Naive thymus-derived CD4-positive, alpha-beta T cell (primary cell): ENCODE measurements around the gene TRIM17. TPM values are rescaled to one million over a fixed set of nuclear protein-coding genes. Genes with fewer than 3 reads are reported as not detected.

Experiments used
- ATAC-seq: fragments of 150-1000 bp; cut with Tn5 transposase; 2 replicates; pipeline ENCODE4 v1.10.0; 2021; ENCODE audit warnings: mild to moderate bottlenecking, moderate library complexity
- CTCF ChIA-PET: fragments of 350-600 bp; sonication (Branson Sonifier 250); formaldehyde crosslinking; loops from one replicate; lab custom pipeline; 2021; ENCODE audit warnings: antibody characterized with exemption; lab: Charles Lee
- POLR2A ChIA-PET: fragments of 350-600 bp; sonication (Branson Sonifier 250); formaldehyde crosslinking; loops from one replicate; lab custom pipeline; 2021; ENCODE audit warnings: antibody characterized with exemption, inconsistent platforms; lab: Charles Lee
- DNase-seq, 9 donors: peaks; one replicate each; pipeline versions ENCODE4 v3.0.0 to v3.0.0-alpha.2; 2020 to 2022; ENCODE audit warnings: mixed read lengths in 1 of 9
- H3K27ac ChIP-seq: one replicate; pipeline ENCODE4 v1.7.0; 2013; ENCODE audit warnings: mild to moderate bottlenecking, low read depth, low read length, moderate library complexity
- H3K27me3 ChIP-seq, 2 donors: one replicate each; pipeline ENCODE4 v1.7.0; 2013; ENCODE audit warnings: low read length in 2 of 2, mild to moderate bottlenecking in 2 of 2, moderate library complexity in 2 of 2; ENCODE audit not compliant: control insufficient read depth in 2 of 2, insufficient read depth in 2 of 2
- H3K36me3 ChIP-seq, 3 experiments: 1 replicate in 2 of 3; 2 replicates in 1 of 3; pipeline ENCODE4 v1.7.0; 2013; ENCODE audit warnings: low read length in 3 of 3, mild to moderate bottlenecking in 3 of 3, moderate library complexity in 1 of 3; ENCODE audit not compliant: insufficient read depth in 3 of 3, control insufficient read depth in 2 of 3
- H3K4me1 ChIP-seq, 2 donors: one replicate each; pipeline ENCODE4 v1.7.0; 2013; ENCODE audit warnings: low read length in 2 of 2, mild to moderate bottlenecking in 2 of 2, moderate library complexity in 1 of 2; ENCODE audit not compliant: control insufficient read depth in 2 of 2, insufficient read depth in 2 of 2
- H3K4me3 ChIP-seq: 2 replicates; pipeline ENCODE4 v1.7.0; 2013; ENCODE audit warnings: mild to moderate bottlenecking, low read length
- H3K9me3 ChIP-seq, 3 experiments: 1 replicate in 2 of 3; 2 replicates in 1 of 3; pipeline ENCODE4 v1.7.0; 2013; ENCODE audit warnings: low read length in 3 of 3; ENCODE audit not compliant: control insufficient read depth in 2 of 3
- H3K27ac Mint-ChIP-seq, 9 donors: one replicate each; pipeline ENCODE4 v1.8.0; 2020 to 2022; ENCODE audit warnings: mixed read lengths in 9 of 9, mild to moderate bottlenecking in 8 of 9, moderate library complexity in 5 of 9, inconsistent platforms in 2 of 9
- H3K27me3 Mint-ChIP-seq, 5 donors: one replicate each; pipeline ENCODE4 v1.8.0; 2021 to 2022; ENCODE audit warnings: mixed read lengths in 5 of 5, mild to moderate bottlenecking in 1 of 5
- H3K36me3 Mint-ChIP-seq, 5 donors: one replicate each; pipeline ENCODE4 v1.8.0; 2020 to 2022; ENCODE audit warnings: mixed read lengths in 5 of 5, mild to moderate bottlenecking in 3 of 5, inconsistent platforms in 1 of 5
- H3K4me1 Mint-ChIP-seq, 7 donors: one replicate each; pipeline ENCODE4 v1.8.0; 2020 to 2022; ENCODE audit warnings: mixed read lengths in 7 of 7, mild to moderate bottlenecking in 3 of 7, inconsistent platforms in 1 of 7
- H3K4me3 Mint-ChIP-seq, 10 donors: one replicate each; pipeline ENCODE4 v1.8.0; 2020 to 2022; ENCODE audit warnings: mild to moderate bottlenecking in 10 of 10, mixed read lengths in 10 of 10, moderate library complexity in 6 of 10, inconsistent platforms in 2 of 10
- H3K9me3 Mint-ChIP-seq, 11 donors: one replicate each; pipeline ENCODE4 v1.8.0; 2020 to 2022; ENCODE audit warnings: mixed read lengths in 11 of 11, mild to moderate bottlenecking in 4 of 11, inconsistent platforms in 1 of 11, moderate library complexity in 1 of 11
- intact Hi-C, 2 donors: fragments of 100-400 bp; cut with micrococcal nuclease; formaldehyde crosslinking; loops; one replicate each; pipeline ENCODE4 v1.15.1; 2023
- polyA plus RNA-seq, 2 donors: library from polyadenylated mRNA; unstranded; fragments of 300-500 nt; fragmentation: Illumina TruSeq; gene quantifications; one replicate each; pipeline ENCODE4 v1.2.3, GENCODE V29; 2021
- total RNA-seq, 6 experiments: library from RNA in 5 of 6; stranded (reverse) in 5 of 6; gene quantifications; 1 replicate in 5 of 6; 2 replicates in 1 of 6; pipeline ENCODE4 v1.2.3 and lab custom pipeline; 2021 to 2026

The TRIM17 gene
- total and polyA plus RNA-seq, 7 experiments from 2014 or later = 0.18 to 2.5 (median 1.00) TPM

DNA sequence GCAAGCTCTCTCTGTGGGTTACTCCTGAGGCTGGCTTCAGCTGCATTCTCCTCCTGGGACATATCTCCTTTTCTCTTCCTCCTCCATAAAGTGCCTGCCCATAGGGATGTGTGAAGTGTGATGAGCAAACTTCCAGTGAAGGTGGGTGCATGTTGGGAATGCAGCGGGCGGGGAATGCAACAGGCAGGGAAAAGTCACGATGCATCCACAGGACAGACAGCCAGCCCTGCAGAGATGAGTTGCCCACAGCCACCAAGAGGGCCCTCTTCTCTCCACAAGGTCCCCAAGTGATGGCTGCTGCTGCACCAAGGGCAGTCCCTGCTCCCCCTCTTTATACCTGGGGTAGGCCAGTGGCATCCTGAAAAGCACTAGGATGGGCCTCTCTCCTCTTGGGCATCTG lies 37.0 kb upstream of the TRIM17 start:
- intact Hi-C loops = loop anchor here in 1 of 2 donors (10.0 kb wide), 1 partner anchor 1051 kb away; the partner anchor contains the start of gene NUP133
- Mint-ChIP-seq H3K27me3 (peaks cover 0 to 8% (median 0%) of the 10 kb centered on the region in 5 donors), H3K4me1 (peaks cover 18 to 44% (median 32%) of the 10 kb centered on the region in 7 donors), H3K27ac (peak overlapping the region in 1 of 9 donors; percentile 82), H3K36me3 (peaks cover 0 to 13% (median 4%) of the 10 kb centered on the region in 5 donors), H3K4me3 (no peak overlapping the region), H3K9me3 (peaks cover 0 to 9% (median 0%) of the 10 kb centered on the region in 11 donors)
- CTCF ChIA-PET = no interaction called here
- Histone ChIP-seq H3K9me3 (no peaks in the 10 kb centered on the region), H3K4me3 (no peak overlapping the region), H3K4me1 (peaks cover 5 to 10% of the 10 kb centered on the region in 2 donors), H3K36me3 (no peaks in the 10 kb centered on the region), H3K27me3 (no peaks in the 10 kb centered on the region), H3K27ac (no peak overlapping the region)
- ATAC-seq = no peak
- no peak for DNase-seq
- POLR2A ChIA-PET = no interaction called here

DNA sequence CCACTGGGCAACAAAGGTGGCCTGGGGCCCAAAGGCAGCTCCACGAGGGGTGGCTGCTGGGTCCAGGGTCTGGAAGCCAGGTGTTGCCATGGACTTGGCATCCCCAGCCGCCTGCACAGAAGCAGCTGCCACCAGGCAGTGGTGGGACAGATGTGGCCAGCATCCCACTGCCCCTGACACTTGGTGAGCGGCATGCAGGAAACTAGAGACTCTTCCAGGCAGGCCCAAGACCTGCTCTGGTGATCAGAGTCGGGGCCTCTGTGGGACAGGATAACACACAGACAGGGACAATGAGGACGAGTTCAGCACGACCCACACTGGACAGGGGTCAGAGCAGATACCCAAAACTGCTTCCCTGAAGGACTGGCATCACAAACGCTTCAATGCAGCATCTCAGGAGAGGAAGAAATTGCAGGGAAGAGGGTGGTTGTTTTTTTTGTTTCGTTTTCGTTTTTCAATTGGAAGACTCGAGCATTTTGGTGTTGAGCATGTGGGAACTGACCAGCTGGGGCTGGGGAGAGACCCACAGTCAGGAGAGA lies 36.4 kb upstream of the TRIM17 start:
- Mint-ChIP-seq H3K9me3 (peaks cover 0 to 5% (median 0%) of the 10 kb centered on the region in 11 donors), H3K4me3 (no peak overlapping the region), H3K27ac (peak overlapping the region in 2 of 9 donors; percentile 43 to 82), H3K36me3 (peaks cover 0 to 13% (median 0%) of the 10 kb centered on the region in 5 donors), H3K27me3 (peaks cover 0 to 12% (median 0%) of the 10 kb centered on the region in 5 donors), H3K4me1 (peaks cover 13 to 41% (median 32%) of the 10 kb centered on the region in 7 donors)
- Histone ChIP-seq H3K27me3 (no peaks in the 10 kb centered on the region), H3K36me3 (no peaks in the 10 kb centered on the region), H3K9me3 (no peaks in the 10 kb centered on the region), H3K4me3 (no peak overlapping the region), H3K27ac (no peak overlapping the region), H3K4me1 (peaks cover 5 to 10% of the 10 kb centered on the region in 2 donors)
- CTCF ChIA-PET = no interaction called here
- ATAC-seq = no peak
- intact Hi-C loops = loop anchor here in 1 of 2 donors (10.0 kb wide), 1 partner anchor 1052 kb away; the partner anchor contains the start of gene NUP133
- POLR2A ChIA-PET = no interaction called here
- no peak for DNase-seq

DNA sequence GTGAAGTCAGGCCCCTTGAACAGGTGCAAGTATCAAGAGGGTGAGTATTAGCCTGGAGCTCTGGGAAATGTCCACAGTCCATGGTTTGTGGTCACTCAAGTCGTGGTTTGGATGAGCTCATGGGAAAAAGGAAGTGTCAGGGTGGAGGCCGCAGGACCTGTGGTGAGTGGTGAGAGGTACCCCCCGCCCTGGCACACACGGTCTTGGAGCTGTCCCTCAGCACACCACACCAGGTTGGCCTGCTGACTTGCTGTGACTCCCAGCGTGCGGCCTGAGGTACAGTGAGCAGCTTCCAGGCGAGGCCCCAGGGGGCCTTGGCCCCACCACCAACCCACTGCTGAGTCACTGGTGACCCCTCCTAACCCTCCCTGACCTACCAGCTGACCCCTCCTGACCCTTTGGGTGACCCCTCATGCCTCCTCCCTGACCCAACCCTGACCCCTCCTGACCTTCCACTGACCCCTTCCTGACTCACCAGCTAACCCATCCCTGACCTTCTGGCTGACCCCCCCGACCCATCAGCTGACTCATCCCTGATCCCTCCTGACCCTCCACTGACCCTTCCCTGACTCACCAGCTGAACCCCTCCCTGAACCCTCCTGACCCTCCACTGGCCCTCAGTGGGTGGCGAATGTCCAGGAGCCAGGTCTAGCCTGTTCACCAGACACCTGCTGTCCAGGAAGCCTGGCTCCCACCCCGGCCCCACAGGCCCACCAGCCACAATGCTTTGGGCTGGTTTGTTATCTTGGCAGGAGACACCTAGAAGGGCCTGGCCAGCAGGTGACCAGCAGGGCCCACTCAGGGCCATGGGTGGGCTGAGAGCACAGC lies 35.7 kb upstream of the TRIM17 start:
- Histone ChIP-seq H3K27me3 (peaks cover 0 to 2% of the 10 kb centered on the region in 2 donors), H3K27ac (no peak overlapping the region), H3K4me1 (peaks cover 5 to 10% of the 10 kb centered on the region in 2 donors), H3K9me3 (no peaks in the 10 kb centered on the region), H3K4me3 (no peak overlapping the region), H3K36me3 (no peaks in the 10 kb centered on the region)
- ATAC-seq (peak; percentile 52), DNase-seq (no peak)
- H3K9me3 Mint-ChIP-seq = no peaks in the 10 kb centered on the region
- H3K27me3 Mint-ChIP-seq = peaks cover 0 to 17% (median 0%) of the 10 kb centered on the region in 5 donors
- CTCF ChIA-PET = no interaction called here
- peaks cover 12 to 40% (median 25%) of the 10 kb centered on the region in 7 donors for H3K4me1 Mint-ChIP-seq
- peaks cover 0 to 13% (median 0%) of the 10 kb centered on the region in 5 donors for H3K36me3 Mint-ChIP-seq
- intact Hi-C loops = loop anchor here in 1 of 2 donors (10.0 kb wide), 1 partner anchor 1052 kb away; the partner anchor contains the start of gene NUP133
- H3K4me3 Mint-ChIP-seq = no peak overlapping the region
- POLR2A ChIA-PET = interaction anchor here (1.1 kb wide), 1 partner anchor 12 kb away, joined by 5 read pairs; no protein-coding TSS in a partner anchor
- H3K27ac Mint-ChIP-seq = no peak overlapping the region

DNA sequence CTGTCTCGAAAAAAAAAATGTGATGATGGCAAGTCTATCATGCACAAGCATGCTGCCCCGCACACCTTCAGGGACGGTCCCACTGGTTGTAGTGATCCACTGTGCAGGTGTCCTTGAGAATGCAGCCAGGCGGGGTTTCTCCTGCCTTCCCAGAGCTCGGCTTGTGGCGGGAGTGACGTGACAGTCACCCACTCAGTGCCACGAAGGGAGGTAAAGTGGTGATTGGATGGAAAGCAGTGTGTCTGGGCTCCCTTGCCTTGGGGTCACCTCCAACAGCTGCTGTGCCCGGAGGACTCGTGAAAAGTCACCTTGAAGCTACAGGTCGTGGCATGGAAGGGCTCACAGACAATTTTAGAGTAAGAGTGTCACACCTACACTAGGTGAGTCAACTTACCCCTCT lies 33.5 kb upstream of the TRIM17 start:
- no peaks in the 10 kb centered on the region for H3K36me3 ChIP-seq
- peaks cover 17 to 33% (median 18%) of the 10 kb centered on the region in 5 donors for H3K27me3 Mint-ChIP-seq
- ATAC-seq (no peak), DNase-seq (no peak)
- H3K4me1 Mint-ChIP-seq = peaks cover 11 to 32% (median 15%) of the 10 kb centered on the region in 7 donors
- no peak overlapping the region for H3K4me3 Mint-ChIP-seq
- no peaks in the 10 kb centered on the region for H3K9me3 ChIP-seq
- H3K9me3 Mint-ChIP-seq = no peaks in the 10 kb centered on the region
- peaks cover 0 to 5% of the 10 kb centered on the region in 2 donors for H3K27me3 ChIP-seq
- no peak overlapping the region for H3K27ac ChIP-seq
- CTCF ChIA-PET = no interaction called here
- H3K4me1 ChIP-seq = peaks cover 3 to 7% of the 10 kb centered on the region in 2 donors
- POLR2A ChIA-PET = no interaction called here
- H3K36me3 Mint-ChIP-seq = peaks cover 0 to 13% (median 5%) of the 10 kb centered on the region in 5 donors
- intact Hi-C loops = loop anchor here in 1 of 2 donors (10.0 kb wide), 1 partner anchor 1055 kb away; the partner anchor contains the start of gene NUP133
- no peak overlapping the region for H3K27ac Mint-ChIP-seq
- H3K4me3 ChIP-seq = no peak overlapping the region

DNA sequence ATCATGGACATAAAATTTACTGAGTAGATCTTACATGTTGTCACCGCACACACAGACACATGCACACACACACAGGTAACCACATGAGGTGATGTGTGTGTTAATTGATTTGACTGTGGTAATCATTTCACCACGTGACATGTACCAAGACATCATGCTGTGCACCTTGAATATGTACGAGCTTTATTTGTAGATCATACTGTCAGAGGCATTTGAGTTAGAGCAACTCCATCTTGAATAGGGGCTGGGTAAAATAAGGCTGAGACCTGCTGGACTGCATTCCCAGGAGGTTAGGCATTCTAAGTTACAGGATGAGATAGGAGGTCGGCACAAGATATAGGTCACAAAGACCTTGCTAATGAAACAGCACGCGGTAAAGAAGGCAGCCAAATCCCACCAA lies 31.7 kb upstream of the TRIM17 start:
- Histone ChIP-seq H3K27me3 (peaks cover 0 to 10% of the 10 kb centered on the region in 2 donors), H3K4me3 (no peak overlapping the region), H3K27ac (no peak overlapping the region), H3K4me1 (peaks cover 3 to 8% of the 10 kb centered on the region in 2 donors), H3K36me3 (no peaks in the 10 kb centered on the region), H3K9me3 (no peaks in the 10 kb centered on the region)
- peaks cover 0 to 2% (median 0%) of the 10 kb centered on the region in 11 donors for H3K9me3 Mint-ChIP-seq
- peaks cover 8 to 18% (median 15%) of the 10 kb centered on the region in 7 donors for H3K4me1 Mint-ChIP-seq
- peaks cover 0 to 5% (median 1%) of the 10 kb centered on the region in 5 donors for H3K36me3 Mint-ChIP-seq
- DNase-seq (no peak), ATAC-seq (no peak)
- no peak overlapping the region for H3K4me3 Mint-ChIP-seq
- ChIA-PET CTCF (no interaction called here), POLR2A (no interaction called here)
- intact Hi-C loops = no loop called here
- H3K27me3 Mint-ChIP-seq = peaks cover 33 to 48% (median 34%) of the 10 kb centered on the region in 5 donors
- no peak overlapping the region for H3K27ac Mint-ChIP-seq

DNA sequence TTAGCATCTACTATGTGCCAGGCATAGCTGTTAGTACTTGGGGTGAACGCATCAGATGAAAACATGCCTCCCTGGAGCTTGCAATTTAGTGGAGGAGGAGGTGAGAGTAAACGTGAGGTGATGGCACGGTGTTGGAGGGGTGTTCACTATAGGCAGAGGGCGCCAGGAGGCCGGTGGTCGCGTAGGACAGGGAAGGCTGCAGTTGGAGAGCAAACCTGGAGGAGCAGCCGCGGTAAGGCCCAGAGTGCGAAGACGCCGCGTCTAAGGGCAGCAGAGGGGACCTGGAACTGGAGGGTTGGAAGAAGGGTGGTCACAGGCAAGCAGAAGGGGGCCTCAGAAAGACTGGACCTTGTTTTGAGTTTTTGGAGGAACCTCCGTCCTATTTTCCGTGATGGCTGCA lies 30.2 kb upstream of the TRIM17 start:
- POLR2A ChIA-PET = interaction anchor here (1.2 kb wide), 1 partner anchor 40 kb away, joined by 3 read pairs; no protein-coding TSS in a partner anchor
- H3K36me3 Mint-ChIP-seq = peaks cover 0 to 5% (median 0%) of the 10 kb centered on the region in 5 donors

More for the DNA sequence above, 30.2 kb upstream of the TRIM17 start:
- Histone ChIP-seq H3K36me3 (no peaks in the 10 kb centered on the region), H3K9me3 (no peaks in the 10 kb centered on the region), H3K27ac (no peak overlapping the region), H3K4me1 (peaks cover 3 to 8% of the 10 kb centered on the region in 2 donors), H3K27me3 (peaks cover 0 to 10% of the 10 kb centered on the region in 2 donors), H3K4me3 (no peak overlapping the region)
- H3K9me3 Mint-ChIP-seq = peaks cover 0 to 2% (median 0%) of the 10 kb centered on the region in 11 donors
- peaks cover 8 to 16% (median 12%) of the 10 kb centered on the region in 7 donors for H3K4me1 Mint-ChIP-seq
- H3K27ac Mint-ChIP-seq = no peak overlapping the region
- peaks cover 34 to 62% (median 43%) of the 10 kb centered on the region in 5 donors for H3K27me3 Mint-ChIP-seq
- CTCF ChIA-PET = no interaction called here
- DNase-seq (no peak), ATAC-seq (no peak)
- intact Hi-C loops = no loop called here
- H3K4me3 Mint-ChIP-seq = peak overlapping the region in 6 of 10 donors; percentile 10 to 83 (median 72)
